GM21717 (cell line): ENCODE measurements around the gene SNCAIP.
A peak's percentile ranks its signal among the peaks of the same experiment; 100 is the strongest.

Source experiments
- ATAC-seq: cut with Tn5 transposase; IDR thresholded peaks from one replicate; pipeline ENCODE4 v1.9.1; 2021; ENCODE audit warnings: mild to moderate bottlenecking, moderate library complexity; ENCODE audit not compliant: unreplicated experiment

Gene SNCAIP

DNA sequence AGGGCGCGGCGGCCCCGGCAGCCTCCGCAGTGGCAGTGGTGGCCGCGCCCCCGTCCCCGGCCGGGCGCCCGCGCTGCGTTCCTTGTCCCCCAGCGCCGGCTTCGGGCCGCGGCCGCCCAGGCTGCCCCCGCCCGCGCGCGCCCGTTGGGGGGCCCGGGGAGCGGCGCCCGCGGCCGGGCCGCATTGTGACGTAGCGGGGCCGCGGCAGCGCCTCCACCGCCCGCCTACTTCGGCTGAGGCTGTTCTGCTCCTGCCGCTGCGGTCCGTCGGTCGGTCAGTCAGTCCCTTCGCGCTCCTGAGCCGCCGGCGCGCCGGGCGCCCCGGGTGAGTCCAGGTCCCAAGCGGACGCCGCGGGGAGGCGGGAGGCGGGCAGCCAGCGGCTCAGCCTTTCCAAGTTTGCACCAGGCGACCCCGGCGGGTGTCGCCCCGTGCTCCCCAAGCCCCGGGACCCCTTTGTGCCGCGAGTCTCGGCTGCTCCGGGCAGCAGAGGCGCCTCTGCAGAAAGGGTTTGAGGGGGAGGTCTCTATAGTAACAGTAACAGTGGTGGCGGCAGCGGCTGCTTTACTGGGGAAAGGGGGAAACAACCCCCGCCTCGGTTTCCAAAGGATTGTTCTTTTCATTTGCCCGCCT, at the start of gene SNCAIP:
Gene SNCAIP, plus strand, starts transcription at position 277 of the 630 bp plus-strand sequence. CDS start 78,898 bp downstream, outside the sequence.
- ATAC-seq, result peak; percentile 70

DNA sequence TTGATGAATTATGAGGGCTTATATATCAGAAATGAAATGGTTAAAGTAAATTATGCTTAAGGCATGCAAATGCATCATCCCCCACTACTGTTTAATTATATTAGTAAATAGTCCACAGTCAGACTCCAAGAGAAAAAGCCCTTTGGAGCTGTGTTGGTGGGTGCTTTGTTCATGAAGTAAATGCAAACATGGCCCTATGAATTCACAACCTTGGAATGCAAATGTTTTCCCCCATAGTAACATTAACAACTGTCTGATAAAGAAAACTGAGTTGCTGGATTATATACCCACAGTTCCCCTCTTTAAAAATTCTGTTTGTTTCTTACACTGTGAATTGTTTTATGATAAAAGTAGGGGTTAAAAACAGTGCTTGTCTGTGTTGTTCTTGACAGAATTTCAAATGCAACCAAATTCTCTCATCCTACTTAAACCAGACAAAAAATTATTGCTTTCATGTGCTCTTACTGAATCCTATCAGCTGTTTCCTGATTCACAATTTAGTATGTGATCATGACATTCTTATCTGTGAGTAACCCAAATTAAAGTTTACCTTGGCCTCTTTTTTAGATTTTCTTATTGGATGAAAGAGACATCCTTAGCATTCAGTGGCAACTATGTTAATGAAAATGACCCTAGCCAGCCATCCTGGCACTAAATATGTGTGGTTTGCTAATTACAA, 48.5 kb upstream of the SNCAIP start:
- ATAC-seq, result no peak

DNA sequence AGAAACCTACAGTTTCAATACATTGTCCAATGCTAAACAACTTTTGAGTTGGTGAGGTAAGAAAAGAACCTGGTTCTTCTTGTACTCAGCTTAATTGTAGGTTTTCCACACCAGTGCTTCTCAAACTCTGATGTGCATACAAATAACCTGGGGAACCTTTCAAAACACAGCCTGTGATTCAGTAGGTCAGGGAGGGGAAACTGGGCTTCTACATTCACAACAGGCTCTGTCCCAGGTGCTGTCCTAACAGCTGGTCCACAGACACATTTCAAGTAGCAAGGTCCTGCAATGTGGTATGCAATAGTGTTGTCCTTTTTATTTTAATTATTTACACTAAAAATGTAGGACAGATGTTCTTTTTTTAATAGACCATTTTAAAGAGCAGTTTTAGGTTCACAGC, 47.4 kb upstream of the SNCAIP start:
- no peak for ATAC-seq

DNA sequence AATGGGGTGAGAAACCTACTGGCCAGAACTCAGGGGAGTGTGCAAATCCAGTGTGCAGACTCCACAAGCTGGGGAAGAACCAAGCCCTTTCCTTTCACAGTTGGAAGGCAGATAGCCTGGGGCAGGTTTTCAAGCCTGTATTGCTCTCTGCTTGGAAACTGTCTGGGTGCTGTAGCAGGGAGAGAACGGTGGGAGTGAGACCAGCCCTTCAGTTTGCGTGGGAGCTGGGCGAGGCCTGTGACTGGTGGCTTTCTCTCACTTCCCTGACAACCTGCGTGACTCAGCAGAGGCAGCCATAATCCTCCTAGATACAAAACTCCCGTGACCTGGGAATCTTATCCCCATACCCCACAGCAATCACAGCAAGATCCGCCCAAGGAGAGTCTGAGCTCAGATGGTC, 44.9 kb upstream of the SNCAIP start:
- ATAC-seq, result no peak

DNA sequence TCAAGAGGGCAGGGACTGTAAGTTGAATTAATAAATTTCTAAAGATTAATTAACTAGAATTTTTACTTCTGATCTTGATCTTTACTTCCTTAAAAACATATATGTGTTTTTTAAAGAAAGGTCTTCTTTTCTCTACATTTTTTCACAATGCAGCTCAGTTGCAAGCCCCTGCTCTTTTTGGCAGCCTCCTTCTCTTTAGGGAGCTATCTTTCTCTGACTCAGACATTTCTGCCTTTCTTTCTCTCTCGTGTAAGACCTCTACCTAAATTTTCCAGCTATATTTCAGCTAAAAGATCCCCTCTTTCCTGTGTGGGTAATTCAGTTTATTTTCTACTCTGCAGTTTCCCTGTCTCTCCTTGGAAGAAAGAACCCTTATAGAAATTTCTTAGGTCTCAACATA, 38.3 kb upstream of the SNCAIP start:
- ATAC-seq, result no peak

DNA sequence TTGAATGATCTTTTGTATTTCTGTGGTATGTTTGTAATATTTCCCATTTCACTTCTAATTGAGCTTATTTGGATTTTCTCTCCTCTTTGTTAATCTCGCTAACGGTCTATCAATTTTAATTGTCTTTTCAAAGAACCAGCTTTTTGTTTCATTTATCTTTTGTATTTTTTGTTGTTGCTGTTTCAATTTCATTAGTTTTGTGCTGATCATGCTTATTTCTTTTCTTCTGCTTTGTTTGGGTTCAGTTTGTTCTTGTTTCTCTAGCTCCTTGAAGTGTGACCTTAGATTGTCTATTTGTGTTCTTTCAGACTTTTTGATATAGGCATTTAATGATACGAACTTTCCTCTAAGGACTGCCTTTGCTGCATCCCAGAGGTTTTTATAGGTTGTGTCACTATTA, 28.4 kb upstream of the SNCAIP start:
- no peak for ATAC-seq

DNA sequence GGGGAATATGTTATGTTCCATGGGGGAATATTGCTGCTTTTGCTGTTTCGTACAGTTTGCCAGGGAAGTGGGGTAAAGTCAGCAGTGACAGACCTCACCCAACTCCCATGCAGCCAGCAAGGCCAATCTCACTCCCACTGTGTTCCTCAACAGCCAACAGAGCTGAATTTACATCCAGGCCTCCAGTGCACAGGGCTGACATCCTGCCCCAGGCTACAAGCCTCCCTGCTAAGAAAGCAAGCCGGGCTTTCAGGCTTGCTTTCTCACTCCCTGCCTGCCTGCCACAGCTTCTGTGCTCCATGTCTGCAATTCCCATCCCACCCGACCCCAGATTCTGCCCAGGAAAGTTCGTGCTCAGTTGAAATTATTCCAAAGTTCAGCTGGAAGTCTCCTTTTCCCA, 25.5 kb upstream of the SNCAIP start:
- no peak for ATAC-seq

DNA sequence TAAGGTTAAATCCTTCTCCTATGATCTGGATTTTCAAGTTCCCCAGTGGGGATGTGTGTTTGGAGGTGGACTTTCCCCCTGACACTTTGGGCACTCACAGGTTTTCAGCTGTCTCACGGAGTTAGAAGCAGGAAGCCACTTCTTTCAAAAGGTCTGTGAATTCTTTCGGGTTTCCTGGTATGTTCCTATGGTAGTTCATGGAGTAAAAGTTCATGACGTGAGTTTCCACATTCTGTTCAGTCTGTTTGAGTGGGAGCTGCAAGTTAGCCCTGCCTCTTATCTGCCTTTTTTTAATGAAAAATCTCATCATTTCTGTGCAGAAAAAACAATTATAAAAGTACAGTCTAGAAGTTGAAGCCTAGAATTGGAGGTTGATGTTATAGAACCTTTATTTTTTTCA, 24.9 kb upstream of the SNCAIP start:
- ATAC-seq, result no peak

DNA sequence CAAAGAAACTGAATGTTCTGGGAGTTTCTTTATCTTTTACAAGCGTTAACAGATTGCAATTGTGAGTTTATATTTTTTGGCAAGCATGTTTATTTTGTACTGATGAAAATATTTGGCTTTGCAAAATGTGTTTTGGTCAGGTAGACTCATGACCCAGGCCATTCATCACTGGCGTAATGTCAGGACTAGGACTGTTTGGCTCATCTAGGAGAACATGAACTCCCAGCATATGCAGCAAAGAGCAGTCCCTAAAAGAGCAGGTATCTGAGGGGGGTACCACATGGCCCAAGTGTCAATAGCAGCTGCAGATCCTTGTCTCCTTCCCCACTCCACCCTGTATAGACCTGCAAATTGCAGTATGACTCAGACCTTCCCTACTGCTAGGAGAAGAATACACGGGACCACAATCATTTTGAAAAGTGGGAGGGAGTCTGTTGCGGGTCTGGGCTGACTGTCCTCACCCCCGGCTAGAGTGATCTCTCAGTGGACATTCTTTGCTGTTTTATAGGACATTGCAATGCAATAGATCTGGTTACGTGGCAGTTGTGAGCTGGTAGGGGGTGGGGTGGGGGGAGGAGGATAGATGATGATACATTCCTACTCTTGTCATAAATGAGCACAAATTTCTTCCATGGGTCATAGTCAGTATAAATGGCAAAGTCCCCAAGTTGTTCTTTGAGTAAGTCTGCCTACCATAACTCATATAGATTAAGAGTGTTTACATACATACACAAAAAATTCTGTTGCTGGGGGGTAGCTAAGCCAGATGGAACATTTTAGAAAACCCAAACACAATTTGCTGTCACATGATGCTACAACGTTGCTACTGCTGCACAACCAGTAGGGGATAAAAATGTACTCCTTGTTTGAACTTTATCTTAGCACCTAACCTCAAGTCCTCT, 20.8 kb upstream of the SNCAIP start:
- no peak for ATAC-seq

DNA sequence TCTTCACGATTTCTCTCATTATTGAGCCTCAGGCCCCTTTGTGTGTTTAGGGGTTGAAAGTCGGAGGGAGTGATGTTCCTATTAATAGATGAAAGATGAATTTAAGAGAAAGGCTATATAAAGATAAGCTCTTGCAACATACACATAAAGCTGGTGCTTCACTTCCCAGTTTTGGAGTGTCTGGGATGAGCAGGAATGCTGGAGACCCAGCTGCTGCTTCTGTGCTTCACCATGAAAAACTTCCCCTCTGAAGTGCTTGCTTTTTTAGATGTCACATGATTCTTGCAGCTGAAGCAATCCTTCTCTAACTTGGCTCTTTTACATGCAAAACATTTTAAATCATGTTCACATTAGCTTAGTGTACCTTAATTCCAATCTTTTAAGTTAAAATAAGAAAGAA, 19.7 kb upstream of the SNCAIP start:
- ATAC-seq, result no peak

DNA sequence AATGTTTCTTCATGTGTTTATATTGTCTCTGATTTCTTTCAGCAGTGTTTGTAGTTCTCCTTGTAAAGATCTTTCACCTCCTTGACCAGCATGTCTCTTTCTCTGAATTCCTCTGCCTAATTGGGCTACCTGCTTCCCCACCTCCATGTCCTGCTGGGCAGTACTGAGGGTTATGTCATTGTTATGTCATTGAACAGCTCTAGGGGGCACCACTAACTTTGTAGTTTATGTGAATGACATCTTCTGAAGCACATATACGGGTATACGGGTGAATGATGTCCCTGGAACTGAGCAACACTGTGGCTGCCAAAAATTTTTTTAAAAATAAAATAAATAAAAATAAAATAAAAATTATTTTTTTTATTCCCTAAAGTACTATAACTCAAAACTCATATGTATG, 16.9 kb upstream of the SNCAIP start:
- ATAC-seq, result no peak

DNA sequence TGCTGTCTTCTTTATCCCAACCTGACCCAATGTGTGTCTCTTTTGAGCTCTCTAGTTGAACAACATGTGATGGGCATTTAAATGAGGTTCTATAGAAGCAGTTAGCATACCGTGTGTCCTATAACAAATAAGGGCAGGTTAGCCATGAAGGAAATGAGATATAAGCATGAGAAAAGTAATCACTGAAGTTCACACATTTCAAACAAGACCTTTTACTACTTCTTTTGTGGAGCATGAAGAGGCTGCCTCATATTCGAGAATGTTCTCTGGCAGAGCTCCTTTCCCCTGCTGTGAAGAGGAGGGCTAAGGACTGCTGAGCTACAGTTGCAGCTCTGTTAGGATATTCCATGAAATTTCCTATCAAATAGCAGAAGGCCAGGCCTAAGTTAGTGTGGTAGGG, 15.2 kb upstream of the SNCAIP start:
- no peak for ATAC-seq

DNA sequence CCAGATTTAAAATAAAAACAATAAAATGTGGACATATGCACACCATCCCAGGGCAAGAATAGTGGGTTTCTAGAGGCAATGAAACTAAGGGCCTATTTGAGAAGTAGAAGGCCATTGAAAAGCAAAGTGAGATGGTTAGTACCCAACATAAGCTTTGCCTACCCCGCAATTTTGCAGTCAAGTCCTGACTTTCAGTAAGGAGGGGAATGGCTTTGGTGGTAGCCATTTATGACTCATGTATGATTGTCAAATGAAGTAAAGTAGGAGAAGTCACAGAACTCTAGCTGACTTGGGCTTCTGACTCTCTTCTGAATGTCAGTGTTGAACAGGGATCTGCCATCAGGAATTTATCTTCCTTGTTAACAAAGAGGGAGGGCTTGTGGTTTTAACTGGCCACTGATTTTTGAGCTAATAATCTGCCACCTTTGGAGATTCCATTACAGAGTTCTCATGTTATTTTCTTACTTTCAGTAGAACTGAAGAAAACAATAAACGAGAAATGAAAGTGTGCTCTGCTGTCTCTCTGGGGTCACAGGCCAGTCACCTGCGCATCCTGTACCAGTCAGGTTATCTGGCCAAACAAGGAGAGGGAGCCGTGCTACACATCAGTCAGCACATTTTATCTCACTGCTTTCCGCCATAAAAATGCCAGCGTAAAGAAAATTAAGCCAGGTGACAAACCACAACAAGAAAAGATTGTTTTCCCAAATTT, 14.3 kb upstream of the SNCAIP start:
- peak; percentile 95 for ATAC-seq

DNA sequence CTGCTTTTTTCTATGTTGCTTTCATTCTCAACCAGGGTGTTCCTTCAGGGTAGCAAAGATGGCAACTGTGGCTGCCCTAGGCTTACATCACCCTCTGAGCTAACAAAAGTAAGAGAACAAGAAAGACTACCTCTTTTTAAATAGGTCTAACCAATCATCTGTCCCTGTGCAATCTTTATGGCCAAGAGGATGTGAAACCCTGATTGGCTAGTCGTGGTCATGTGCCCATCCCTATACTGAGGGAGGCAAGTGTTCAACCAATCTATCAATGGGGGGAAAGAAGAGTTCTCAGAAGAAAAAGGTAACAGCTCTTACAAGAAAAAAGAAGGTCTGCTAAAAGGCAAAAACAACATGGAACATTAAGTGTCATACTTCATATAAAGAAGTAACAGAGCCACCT, 11.7 kb upstream of the SNCAIP start:
- no peak for ATAC-seq

DNA sequence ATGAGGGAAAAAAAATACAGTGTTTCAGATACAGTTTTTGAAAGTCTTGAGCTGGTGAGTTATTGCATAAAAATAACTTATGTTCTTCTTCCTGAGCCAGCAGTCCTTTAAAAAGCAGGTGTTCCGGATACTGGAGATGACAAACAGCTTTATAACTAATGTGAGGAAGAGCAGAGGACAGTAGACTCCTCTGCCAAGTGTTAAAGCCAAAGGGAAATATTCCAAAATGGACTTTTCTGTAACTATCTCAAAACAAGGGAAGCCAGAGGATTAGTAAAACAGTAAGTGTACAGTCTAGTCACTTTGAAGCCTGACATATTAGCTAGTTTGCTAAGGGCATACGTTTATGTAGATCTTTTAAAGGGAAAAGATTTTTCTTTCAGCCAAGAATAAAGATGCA, 11.0 kb upstream of the SNCAIP start:
- ATAC-seq, result no peak

DNA sequence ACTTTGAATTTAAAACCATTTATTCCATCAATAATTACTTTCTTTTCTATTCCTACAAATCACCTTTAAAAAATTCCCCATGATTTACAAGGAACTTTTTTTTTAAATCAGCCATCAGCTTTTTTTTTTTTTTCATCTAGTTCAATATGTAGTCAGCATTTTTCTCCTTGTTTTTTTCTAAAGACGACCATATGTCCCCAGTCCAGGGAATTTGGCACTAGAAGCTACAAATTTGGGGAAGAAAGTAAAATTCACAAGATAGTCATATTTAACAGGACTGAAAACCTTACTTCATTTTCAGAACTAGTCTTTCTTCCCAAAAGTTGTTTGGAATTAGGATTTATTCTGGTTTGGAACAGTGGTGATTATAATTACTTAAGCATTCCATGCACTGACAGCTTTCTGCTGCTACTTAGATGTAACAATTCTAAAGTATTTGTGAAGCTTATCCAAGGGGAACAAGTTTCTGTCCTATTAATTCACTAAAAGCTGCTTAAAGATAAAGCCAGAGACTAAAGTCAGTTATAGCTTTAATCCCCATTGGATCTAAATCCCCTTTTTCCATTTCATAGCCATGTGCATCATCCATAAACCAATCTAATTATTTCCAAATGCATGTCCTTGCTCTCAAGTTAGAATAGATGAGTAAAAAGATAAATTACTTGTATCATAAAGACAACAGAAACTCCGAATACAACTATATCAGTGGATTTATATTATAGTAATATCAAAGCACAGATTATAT, 7.4 kb upstream of the SNCAIP start:
- ATAC-seq, result no peak

DNA sequence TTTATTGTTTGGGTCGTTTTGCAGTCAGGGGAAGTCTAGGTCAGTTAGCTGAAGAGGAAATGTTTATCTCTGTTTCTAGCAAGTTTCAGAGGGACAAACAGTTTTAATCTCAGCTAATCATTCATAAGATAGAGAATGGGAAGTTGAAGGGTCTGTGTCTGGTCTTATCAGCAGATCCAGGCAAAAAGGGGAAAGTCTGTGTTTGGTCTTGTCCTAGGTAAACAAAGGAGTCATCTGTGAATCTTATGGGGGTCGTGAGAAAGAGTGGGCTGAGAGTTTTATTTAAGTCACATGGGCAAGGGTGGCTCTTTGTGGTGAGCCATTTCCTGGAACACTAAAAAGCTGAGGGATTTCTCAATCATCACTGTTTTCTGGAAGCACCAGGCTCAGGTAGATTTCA, 5.6 kb upstream of the SNCAIP start:
- ATAC-seq, result no peak

DNA sequence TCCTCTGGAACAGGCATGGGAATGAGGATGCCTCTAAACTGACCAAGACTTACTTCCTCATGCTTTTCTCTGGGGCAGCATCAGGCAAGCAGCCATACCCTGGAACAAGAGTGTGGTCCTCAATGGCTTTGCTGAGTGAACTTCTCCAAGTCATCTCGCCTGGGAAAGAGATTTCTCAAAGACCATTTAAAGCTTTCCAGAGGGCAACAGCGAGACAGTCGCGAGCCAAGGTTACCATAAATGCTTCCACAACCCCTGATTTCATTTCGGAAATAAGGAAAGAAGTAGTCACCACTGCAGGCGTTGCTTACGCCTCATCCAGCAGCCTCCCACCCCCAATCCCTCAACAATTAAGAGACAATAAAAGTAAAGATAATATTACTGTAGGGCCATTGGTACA, 1.1 kb upstream of the SNCAIP start:
- ATAC-seq, result no peak

DNA sequence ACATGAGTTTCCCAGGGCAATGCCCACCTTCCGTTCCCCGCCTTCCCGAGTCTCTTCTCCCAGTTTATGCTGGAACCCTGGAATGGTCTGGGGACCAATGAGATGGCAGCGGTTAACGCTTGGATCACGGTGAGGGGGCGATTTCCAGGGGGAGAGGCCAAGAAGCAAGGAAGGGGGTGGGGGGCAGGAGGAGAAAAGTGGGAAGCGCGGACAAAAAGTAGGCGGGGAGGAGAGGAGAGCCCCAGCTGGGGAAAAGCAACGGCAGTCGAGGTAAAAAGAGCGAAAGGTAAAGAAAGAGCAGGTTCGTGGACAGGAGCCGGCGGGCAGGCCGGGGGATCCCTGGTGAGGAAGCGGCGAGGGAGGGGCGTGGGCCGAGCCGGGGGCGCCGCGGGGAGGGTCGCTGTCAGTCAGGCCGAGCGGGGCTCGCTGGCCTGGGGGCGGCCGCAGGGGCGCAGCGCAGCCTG, 508 bp upstream of the SNCAIP start:
- no peak for ATAC-seq

DNA sequence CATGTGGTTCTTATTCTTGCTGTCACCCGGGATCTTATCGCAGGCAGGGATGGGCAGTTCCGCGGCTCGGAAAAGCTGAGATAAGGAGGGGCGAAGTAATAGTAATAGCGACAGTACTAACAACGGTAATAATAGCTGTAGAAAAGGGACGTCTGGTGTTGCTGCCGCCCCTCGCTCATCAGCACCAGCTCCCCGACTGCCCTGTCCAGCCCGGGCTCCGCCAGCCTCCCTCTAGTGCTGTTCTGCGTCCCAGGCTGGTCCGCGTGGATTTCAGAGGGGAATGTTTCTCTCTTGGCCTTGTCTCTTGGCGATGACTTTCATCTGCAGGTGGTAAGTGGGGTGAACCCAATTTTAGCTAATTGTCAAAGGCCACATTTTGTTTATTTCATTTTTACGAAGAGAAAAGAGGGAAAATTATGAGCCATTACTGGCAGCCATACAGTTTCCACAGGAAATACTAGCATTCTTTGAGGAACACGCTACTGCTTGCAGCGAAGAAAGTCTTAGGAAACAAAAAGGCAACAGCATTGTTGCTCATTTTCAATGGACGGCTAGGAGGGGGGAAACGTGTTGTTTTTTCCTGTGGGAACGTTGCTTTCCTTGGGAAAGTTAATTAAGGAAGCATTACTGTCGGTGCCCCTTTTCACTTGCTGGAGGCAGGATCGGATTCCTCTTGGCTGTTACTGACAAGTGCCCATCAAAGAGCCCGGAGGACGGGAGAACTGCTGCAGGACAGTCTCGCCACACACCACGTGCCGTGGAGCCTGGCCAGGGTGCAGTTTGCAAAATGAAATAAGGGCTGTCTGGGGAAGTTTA, 762 bp downstream of the SNCAIP start:
- ATAC-seq, result peak; percentile 19
